Esophagus muscularis mucosa (tissue), 4 donors: ENCODE measurements around the gene SCN3A. TPM values are rescaled to one million over a fixed set of nuclear protein-coding genes. Genes with fewer than 3 reads are reported as not detected.

Source experiments
- DNase-seq: peaks from one replicate; pipeline ENCODE4 v3.0.0-alpha.2; 2017; ENCODE audit errors: extremely low spot score
- H3K27ac ChIP-seq, 4 donors: fragments of 200-600 bp; sonication (generic); replicated peaks in 1 of 4; 1 replicate in 3 of 4; 2 replicates in 1 of 4; pipeline ENCODE4 v1.5.1; 2016 to 2019; ENCODE audit warnings: mild to moderate bottlenecking in 1 of 4
- H3K27me3 ChIP-seq, 4 donors: fragments of 200-600 bp; sonication (generic); one replicate each; pipeline versions ENCODE4 v1.5.1 to v1.6.0; 2016 to 2019
- H3K36me3 ChIP-seq, 4 donors: fragments of 200-600 bp; sonication (generic); one replicate each; pipeline ENCODE4 v1.5.1; 2016 to 2019
- H3K4me1 ChIP-seq, 4 donors: fragments of 200-600 bp; sonication (generic); one replicate each; pipeline ENCODE4 v1.5.1; 2016 to 2019
- H3K4me3 ChIP-seq, 4 donors: fragments of 200-600 bp; sonication (generic); 1 replicate in 2 of 4; 2 replicates in 2 of 4; pipeline ENCODE4 v1.5.1; 2016 to 2019; ENCODE audit warnings: mild to moderate bottlenecking in 4 of 4, moderate library complexity in 1 of 4
- H3K9me3 ChIP-seq, 4 donors: fragments of 200-600 bp; sonication (generic); 1 replicate in 3 of 4; 2 replicates in 1 of 4; pipeline ENCODE4 v1.5.1; 2016 to 2019
- CTCF ChIP-seq, 3 experiments: fragments of 200-600 bp in 2 of 3; fragments of 450-650 bp in 1 of 3; sonication (generic) in 2 of 3; IDR thresholded peaks; one replicate each; pipeline ENCODE4 v1.5.1; 2017 to 2019; ENCODE audit warnings: antibody characterized with exemption in 3 of 3, mild to moderate bottlenecking in 2 of 3, moderate library complexity in 1 of 3
- EP300 ChIP-seq: sonication (generic); formaldehyde crosslinking; IDR thresholded peaks from one replicate; pipeline ENCODE4 v1.6.1; 2017; ENCODE audit warnings: antibody characterized with exemption
- POLR2A ChIP-seq: fragments of 450-650 bp; IDR thresholded peaks from one replicate; pipeline ENCODE4 v1.6.1; 2017; ENCODE audit warnings: antibody characterized with exemption, moderate library complexity, mild to moderate bottlenecking, low read depth
- POLR2AphosphoS5 ChIP-seq, 2 donors: sonication (generic); formaldehyde crosslinking; IDR thresholded peaks; one replicate each; pipeline ENCODE4 v1.6.1; 2017; ENCODE audit warnings: antibody characterized with exemption in 2 of 2
- WGBS: methylation state at CpG from one replicate; pipeline ENCODE4 v1.1.5; 2018; 5-methylcytosine and 5-hydroxymethylcytosine counted together
- intact Hi-C: fragments of 100-400 bp; cut with DNase I; formaldehyde crosslinking; loops from one replicate; pipeline ENCODE4 v1.15.1; 2023
- total RNA-seq, 4 donors: library from RNA; depleted of rRNA; stranded (reverse); fragments of >200 nt; gene quantifications; one replicate each; pipeline versions ENCODE4 v1.1.0 to v1.2.1, GENCODE V29; 2016

SCN3A gene
- total RNA-seq, 4 donors from 2014 or later, result 1.2 to 2.1 (median 1.7) TPM

DNA sequence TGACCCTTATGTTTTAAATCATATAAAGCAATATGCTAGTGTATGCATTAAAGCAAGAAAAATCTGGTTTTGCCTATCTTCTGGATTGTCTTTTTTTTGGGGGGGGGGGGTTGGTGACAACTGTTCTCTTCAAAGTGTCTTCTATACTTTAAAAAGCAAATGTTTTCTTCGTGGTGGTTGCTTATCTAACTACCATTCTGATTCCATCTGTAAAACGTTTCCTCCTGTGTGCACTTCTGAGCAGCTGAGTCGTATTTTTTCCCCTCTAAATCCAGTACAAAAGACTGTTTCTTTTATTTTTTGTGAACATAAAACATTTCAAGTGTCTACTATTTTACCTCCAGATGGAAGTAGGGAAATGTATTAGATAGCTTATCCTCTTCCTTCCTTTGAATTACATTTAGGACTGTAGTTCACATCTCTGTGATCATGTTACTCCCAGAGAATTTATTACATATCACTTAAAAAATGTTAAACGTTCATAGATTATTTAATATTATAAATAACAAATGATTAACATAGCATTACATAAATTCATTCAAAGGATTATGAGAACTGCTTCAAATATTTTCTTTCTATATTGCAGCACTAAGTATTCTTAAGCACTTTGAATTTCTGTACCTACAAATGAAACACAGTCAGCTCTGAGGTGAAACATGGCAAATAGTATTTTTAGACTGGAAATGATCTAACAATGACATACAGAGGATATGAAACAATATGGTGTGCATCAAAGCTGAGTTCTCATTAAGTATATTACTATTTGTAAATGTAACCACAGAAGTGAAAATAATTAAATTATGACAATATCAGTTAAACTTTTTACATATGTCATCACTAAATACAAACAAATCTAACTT is 56.4 kb downstream of the SCN3A start:
- Histone ChIP-seq H3K27me3 (no peaks in the 10 kb centered on the region), H3K9me3 (no peaks in the 10 kb centered on the region), H3K4me1 (no peaks in the 10 kb centered on the region), H3K4me3 (no peak overlapping the region), H3K36me3 (no peaks in the 10 kb centered on the region), H3K27ac (no peak overlapping the region)
- TF ChIP-seq POLR2AphosphoS5 (IDR thresholded peaks at IDR 0.05) (no peak), POLR2A (no peak), EP300 (no peak), CTCF (IDR thresholded peaks at IDR 0.05) (no peak)
- DNase-seq, result no peak
- WGBS, result 18% methylated on average over 4 of the region's 4 CpGs
- intact Hi-C loops, result no loop called here

DNA sequence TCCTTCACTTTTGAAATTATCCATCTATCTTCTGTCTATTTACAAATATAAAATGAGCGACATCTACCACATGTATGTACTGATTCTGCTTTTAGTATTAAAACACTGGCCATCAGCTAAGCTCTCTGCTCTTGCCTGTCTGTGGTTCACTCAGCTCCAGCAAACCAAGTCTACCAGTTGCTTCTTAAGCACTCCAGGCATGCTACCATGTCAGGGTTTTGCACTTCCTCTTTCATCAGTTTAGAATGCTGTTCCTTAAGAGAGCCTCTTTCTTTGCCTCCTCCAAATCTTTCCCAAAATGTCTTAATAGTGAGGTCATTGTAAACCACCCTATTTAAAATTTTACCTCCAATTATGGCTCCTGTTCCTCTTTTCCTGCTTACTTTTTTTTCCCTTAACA is 59.5 kb downstream of the SCN3A start:
- H3K27me3 ChIP-seq, result no peaks in the 10 kb centered on the region
- H3K4me3 ChIP-seq, result no peak overlapping the region
- no peaks in the 10 kb centered on the region for H3K4me1 ChIP-seq
- no peak for DNase-seq
- intact Hi-C loops, result no loop called here
- TF ChIP-seq POLR2AphosphoS5 (IDR thresholded peaks at IDR 0.05) (no peak), EP300 (no peak), CTCF (IDR thresholded peaks at IDR 0.05) (no peak), POLR2A (no peak)
- H3K27ac ChIP-seq, result no peak overlapping the region
- no peaks in the 10 kb centered on the region for H3K36me3 ChIP-seq
- H3K9me3 ChIP-seq, result no peaks in the 10 kb centered on the region
- WGBS, result 88% methylated on average over 1 of the region's 1 CpG

DNA sequence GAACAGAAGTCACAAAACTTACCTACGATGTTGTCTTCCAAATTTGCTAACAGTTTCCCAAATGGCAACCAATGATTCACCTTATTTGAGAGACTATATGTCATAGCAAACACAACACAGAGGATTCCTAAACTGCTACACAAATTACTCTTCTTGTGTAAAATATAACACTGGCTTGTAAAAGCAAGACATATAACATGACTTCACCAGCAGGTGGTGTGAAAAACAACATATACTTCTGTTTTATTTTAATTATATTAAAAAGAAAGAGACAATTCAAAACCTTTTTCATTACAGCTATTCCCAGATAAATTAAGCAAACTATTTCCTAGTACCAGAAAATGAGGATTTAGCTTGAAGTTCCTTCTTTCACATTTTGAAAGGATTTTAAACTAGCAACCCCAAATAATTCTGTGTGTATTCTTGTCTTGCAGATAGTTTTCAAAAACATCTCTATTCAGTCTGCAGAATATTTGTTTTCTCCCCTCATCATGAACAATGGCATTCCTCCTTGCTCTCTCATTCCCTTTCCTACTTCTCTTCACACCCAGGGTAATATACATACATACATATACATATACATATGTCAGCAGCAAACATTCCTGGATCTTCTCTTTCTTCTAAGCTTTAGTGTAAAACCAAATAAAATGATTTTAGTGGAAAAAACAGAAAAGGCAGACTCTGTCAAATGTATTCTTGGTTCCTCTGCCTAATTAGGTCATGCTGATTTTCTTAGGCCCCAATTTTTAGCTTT is 62.1 kb downstream of the SCN3A start:
- DNase-seq, result no peak
- Histone ChIP-seq H3K4me1 (no peaks in the 10 kb centered on the region), H3K27me3 (no peaks in the 10 kb centered on the region), H3K27ac (no peak overlapping the region), H3K4me3 (no peak overlapping the region), H3K9me3 (no peaks in the 10 kb centered on the region), H3K36me3 (no peaks in the 10 kb centered on the region)
- TF ChIP-seq CTCF (IDR thresholded peaks at IDR 0.05) (no peak), EP300 (no peak), POLR2A (no peak), POLR2AphosphoS5 (IDR thresholded peaks at IDR 0.05) (no peak)
- intact Hi-C loops, result no loop called here
- WGBS, result 77% methylated on average over 1 of the region's 1 CpG

DNA sequence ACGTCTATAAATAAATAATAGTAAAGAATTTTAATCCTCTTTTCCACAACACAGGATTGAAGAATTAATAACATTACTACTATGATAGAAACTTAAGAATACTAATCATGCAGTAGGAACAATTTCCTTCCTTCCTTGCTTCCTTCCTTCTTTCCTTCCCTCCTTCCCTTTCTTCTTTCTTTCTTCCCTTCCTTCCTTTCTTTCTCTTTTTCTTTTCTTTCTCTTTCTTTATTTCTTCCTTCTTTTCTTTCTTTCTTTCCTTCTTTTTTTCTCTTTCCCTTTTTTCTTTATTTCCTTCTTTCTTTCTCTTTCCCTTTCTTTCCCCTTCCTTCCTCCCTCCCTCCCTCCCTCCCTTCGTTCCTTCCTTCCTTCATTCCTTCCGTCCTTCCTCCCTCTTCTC is 77.6 kb downstream of the SCN3A start:
- TF ChIP-seq POLR2A (no peak), CTCF (IDR thresholded peaks at IDR 0.05) (no peak), POLR2AphosphoS5 (IDR thresholded peaks at IDR 0.05) (no peak), EP300 (no peak)
- Histone ChIP-seq H3K27ac (no peak overlapping the region), H3K4me3 (no peak overlapping the region), H3K4me1 (peaks cover 0 to under 1% (median 0%) of the 10 kb centered on the region in 4 donors), H3K36me3 (no peaks in the 10 kb centered on the region), H3K9me3 (no peaks in the 10 kb centered on the region), H3K27me3 (no peaks in the 10 kb centered on the region)
- intact Hi-C loops, result no loop called here
- no peak for DNase-seq
- 83% methylated on average over 3 of the region's 3 CpGs for WGBS
